Measurements from ENCODE around the gene SPACA6.
"Not testable (repeated sequence)": the region's sequence is repeated elsewhere in the genome, so short reads cannot be mapped to it uniquely, and the experiment has no call there.

The SPACA6 gene, protein sequence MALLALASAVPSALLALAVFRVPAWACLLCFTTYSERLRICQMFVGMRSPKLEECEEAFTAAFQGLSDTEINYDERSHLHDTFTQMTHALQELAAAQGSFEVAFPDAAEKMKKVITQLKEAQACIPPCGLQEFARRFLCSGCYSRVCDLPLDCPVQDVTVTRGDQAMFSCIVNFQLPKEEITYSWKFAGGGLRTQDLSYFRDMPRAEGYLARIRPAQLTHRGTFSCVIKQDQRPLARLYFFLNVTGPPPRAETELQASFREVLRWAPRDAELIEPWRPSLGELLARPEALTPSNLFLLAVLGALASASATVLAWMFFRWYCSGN

DNA sequence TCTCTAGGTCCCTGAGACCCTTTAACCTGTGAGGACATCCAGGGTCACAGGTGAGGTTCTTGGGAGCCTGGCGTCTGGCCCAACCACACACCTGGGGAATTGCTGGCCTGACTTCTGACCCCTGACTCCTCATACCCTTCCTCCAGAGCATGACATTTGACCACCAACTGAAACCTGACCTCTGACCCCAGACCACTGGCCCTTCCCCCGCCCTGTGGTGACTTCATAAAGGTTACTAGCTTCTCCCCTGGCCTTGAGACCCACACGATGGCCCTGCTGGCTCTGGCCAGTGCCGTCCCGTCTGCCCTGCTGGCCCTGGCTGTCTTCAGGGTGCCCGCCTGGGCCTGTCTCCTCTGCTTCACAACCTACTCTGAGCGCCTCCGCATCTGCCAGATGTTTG, at the start of gene SPACA6:
TSS of gene SPACA6 (plus strand) at position 71 of the 400 bp plus-strand sequence. CDS start at position 268, 197 bp downstream.
- DNase-seq = no peak

DNA sequence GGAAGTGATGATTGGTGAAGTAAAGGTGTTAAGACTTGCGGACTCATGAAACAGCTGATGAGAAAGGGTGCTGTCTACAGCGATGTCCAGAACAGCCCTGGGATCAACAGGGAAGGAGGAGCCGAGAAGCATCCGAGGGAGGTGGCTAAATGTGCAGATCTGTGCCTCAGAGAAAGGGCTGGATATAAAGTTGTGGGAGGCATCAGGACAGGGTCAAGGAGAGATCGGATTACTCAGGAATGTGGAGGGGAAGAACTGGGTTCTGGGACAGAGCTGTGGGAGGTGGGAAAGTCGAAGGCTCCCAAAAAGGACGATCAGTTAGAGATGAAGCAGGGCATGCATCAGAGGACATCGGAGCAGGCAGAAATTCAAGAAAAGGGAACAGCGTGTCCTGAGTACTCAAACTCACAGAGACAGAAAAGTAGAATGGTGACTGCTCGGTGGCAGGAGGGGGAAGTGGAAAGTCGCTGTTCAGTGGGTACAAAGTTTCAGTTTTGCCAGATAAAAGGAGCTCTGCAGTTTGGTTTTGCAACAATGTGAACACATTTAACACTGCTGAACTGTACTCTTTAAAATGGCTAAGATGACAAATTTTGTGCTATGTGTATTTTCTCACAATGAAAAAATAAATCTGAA, 48.4 kb upstream of the SPACA6 start:
- DNase-seq = no peak

DNA sequence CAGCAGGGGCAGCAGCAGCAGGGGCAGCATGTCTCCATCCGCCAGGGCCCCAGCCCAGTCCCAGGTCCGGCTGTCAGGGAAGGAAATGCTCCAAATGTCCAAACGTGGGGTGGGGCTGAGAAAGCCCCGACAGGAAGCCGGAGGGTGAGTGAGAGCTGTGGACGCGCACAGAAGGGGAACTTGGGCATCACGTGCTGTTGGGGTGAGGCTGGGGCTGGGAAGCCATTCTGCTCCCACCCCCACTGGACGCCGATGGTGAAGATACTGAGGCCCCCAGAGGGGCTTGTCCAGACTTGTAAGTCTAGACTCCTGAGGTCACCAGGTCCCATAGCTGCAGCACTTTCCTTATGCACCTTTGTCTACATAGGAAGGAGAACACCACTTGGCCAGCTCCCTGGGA, 46.4 kb upstream of the SPACA6 start, which contains the start of gene SIGLEC14:
TSS of gene SIGLEC14 (minus strand) at position 96 of the 400 bp plus-strand sequence. CDS start at position 30, 66 bp downstream.
- not testable (repeated sequence) for DNase-seq

DNA sequence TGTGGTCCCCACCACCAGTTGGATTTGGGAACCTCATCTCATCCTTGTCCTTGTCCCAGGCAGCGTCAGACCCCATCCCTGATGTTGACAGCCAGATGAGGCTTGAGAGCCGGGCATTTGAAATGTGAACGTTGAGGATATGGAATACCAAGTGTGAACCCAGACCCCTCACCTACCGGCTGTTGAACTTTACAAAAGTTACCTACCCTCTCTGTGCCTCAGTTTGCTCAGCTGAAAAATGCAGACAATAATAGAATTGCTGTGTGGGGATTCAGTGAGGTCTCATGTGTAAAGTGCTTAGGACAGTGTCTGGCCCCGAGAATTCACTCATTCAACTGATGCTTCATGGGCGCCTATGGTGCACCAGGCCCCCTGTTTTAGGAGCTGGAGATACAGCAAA, 45.8 kb upstream of the SPACA6 start:
- no peak for DNase-seq

DNA sequence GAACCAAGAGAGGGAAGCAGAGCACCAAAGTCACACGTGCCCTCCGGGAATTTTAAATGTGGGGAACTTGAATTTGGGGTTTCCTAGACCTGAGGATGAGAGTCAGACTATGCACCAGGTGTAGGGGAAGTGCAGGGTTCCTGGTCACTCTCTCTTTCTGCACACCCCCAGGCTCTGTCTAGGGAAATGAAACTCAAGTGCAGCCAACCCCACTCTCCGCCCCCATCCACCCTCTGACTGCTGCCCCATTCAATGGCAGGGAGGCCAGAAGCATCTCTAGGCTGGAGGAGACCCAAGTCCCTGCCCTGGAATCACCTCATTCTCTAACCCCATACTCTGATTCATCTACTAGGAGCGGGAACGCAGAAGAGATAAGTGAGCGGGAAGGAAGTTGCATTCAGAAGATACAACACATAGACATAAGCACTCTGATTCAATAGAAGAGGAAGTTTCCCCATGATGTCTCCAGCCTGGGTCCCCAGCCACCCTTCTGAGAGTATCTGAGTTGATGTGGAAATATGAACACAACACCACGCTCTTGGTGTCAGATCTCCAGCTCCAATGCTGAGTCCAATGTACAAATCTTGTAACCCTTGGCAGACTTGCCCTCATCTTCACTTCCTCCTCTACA, 41.8 kb upstream of the SPACA6 start:
- DNase-seq = peak; percentile 95

DNA sequence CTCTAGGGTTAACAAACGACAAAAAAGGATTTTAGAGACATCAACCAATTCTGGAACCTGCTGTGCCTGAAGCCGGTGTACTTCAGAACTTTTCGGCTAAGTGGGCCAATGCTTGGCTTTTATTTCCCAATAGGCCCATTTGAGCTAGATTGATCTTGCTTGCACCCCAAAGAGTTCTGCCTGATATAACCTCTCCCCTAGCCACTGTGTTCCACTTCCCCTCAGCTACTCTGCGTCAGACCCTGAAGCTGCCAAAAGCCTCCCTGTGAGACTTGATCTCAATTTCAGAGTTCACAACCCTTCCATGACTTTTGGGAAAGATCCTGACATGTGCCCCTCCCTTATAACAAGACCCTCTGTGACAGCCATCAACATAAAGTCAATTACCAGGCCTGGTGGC, 40.9 kb upstream of the SPACA6 start:
- peak; percentile 37 for DNase-seq

DNA sequence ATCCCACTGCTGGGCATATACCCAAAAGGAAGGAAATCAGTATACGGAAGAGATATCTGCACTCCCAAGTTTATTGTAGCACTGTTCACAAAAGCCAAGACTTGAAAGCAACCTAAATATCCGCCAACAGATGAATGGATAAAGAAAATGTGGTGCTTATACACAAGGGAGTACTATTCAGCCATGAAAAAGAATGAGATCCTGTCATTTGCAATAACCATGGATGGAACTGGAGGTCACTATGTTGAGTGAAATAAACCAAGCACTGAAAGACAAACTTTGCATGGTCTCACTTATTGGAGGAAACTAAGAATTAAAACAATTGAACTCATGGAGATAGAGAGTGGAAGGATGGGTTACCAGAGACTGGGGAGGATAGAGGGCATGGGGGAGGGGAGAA, 40.0 kb upstream of the SPACA6 start:
- DNase-seq = no peak

DNA sequence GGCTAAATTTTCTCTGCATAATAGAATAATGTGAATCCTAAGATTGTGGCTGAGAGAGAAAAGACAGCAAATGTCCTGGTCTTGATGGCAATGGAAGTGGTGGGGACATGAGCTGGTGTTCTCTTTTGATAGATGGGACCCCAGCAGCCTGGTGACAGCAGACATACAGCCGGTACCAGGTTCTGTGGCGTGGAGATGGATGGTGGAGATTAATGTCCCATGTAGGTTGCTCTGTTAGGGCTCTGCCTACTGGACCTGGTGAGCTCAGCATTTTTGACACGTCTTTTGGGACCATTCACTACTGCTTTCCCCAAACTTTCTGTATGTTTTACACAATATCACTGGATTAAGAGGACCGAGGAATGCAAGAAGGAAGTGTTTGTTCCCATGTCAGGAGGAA, 38.3 kb upstream of the SPACA6 start:
- no peak for DNase-seq

DNA sequence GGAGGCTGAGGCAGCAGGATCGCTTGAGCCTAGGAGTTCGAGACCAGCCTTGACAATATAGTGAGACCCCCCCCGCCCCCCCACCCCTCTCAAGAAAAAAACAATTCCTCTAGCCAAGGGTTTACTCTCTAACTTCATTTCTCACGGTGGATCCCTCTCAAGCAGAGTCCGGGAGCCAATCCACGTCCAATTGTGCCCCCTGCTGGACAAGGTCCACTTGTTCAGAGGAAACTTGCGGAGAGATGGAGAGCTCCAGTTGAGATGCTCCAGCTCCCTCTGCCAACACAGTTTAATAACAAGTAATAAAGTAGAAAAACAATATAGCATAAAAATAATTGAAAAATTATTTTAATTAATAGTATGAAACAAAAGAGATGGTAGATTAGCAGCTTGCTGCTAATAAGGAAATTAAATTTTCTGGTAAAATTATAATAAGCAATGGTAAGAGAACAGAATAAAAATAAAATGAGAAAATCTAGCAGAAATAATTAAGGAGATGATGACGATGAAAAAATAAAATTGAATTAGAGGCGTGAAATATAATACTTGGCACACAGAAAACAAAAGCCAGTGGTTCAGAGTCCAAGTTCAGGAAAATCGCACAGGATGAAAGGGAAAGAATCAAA, 32.0 kb upstream of the SPACA6 start:
- peak; percentile 93 for DNase-seq

DNA sequence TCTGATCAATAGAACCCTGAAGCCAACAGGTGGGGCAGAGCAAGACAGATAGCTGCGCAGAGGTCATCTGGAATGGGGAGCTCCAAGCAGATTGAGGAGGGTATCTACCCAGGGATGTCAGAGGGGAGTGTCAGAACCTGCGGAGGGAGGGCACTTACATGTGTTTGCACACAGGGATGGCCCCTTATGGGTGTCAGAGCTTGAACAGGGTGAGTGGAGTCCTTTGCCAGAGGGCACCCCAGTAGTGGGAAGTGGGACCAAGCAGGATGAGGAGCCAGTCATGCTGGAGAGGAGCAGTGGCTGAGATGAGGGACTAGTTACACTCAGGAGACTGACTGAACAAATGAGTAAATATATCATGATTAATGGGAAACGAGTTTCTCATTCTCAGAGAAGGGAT, 29.5 kb upstream of the SPACA6 start:
- no peak for DNase-seq

DNA sequence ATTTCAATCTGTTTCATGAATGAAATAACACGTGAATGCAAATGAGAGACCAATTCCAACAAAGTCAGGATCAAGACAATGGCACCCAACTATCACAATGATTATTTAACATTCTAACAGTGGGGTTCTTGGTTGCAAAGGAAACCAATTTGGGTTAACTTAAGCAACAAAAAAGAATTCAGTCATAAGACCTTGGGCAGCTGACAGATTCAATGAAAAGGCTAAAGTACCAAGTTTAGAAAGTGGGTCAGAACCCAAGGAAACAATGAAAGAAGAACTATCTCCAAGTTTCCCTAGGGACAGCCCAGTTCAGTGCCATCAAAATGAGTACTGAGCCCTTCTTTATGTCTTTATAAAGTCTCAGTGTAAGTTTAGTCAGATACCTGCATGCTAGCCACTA, 29.0 kb upstream of the SPACA6 start:
- DNase-seq = no peak

DNA sequence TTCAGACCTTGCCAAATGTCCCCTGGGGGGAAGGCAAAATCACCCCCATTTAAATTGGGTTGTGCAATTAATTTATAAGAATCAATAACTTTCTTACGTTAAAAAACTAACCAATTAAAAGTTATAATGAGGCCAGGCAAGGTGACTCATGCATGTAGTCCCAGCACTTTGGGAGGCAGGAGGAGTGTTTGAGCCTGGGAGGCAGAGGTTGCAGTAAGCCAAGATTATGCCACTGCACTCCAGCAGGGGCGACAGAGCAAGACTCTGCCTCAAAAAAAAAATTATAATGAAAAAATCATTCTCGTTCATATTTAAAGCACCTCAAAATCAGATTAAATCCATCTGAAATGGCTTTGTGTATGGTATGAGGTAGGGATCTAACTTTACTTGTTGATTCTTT, 28.1 kb upstream of the SPACA6 start:
- no peak for DNase-seq

DNA sequence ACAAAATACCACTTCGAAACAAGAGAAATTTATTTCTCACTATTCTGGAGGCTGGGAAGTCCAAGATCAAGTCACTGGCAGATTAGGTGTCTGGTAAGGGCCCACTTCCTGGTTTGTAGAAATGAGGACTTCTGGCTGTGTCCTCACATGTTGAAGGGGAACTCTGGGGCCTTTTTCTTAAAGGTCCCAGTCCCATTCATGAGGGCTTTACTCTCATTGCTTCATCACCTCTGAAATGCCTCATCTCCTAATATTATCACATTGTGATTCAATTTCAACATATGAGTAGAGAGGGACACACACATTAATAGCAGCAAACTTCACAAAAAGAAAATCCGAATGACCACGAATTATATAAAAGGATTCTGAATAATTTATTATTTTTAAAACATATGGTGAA, 24.9 kb upstream of the SPACA6 start:
- peak; percentile 96 for DNase-seq

DNA sequence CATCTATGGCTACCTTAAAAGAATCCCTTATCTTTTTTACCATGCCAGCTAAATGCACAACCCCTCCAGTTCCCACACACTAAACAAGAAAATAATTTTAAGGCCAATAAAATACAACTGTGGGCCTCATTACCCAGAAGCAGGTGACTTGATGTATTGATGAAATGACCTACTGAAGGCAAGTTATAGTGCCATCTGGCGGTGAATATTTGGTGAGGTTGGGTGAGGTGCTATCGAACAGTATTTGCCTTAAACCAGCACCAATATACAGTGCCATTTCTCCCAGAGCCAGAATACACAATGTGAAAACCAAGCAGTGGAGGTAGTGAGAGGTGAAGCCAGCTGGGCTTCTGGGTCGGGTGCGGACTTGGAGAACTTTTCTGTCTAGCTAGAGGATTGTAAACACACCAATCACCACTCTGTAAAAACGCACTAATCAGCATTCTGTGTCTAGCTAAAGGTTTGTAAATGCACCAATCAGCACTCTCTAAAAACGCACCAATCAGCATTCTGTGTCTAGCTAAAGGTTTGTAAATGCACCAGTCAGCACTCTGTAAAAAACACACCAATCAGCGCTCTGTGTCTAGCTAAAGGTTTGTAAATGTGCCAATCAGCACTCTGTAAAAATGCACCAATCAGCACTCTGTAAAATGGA, 17.1 kb upstream of the SPACA6 start:
- peak; percentile 66 for DNase-seq

DNA sequence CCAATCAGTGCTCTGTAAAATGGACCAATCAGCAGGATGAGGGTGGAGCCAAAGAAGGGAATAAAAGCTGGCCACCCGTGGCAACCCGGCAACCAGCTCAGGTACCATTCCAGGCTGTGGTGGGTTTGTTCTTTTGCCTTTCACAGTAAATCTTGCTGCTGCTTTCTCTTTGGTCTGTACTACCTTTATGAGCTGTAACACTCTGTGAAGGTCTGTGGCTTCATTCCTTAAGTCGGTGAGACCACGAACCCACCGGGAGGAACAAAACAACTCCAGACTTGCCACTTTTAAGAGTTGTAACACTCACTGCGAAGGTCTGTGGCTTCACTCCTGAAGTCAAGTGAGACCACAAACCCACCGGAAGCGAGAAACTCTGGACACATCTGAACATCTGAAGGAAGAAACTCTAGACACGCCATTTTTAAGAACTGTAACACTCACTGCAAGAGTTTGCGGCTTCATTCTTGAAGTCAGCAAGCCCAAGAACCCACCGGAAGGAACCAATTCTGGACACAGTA, 16.5 kb upstream of the SPACA6 start:
- DNase-seq = no peak

DNA sequence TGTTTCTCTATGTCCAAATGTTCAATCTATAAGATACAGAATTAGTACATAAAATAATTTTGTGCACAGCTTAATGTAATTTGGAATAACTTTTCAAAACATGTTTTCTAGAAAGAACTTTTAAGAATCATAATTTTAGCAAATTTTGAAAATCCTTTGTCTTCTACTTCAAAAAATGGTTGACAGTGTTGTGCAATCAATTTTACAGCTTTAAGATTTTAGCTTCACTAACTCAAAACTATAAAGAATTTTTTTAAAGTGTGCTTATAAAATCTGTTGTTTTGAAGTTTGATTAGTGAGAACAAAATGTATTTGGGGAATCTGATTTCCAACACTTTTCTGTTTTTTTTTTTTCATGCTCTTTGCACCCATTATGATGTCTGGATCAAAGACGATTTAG, 12.7 kb upstream of the SPACA6 start:
- DNase-seq = no peak

DNA sequence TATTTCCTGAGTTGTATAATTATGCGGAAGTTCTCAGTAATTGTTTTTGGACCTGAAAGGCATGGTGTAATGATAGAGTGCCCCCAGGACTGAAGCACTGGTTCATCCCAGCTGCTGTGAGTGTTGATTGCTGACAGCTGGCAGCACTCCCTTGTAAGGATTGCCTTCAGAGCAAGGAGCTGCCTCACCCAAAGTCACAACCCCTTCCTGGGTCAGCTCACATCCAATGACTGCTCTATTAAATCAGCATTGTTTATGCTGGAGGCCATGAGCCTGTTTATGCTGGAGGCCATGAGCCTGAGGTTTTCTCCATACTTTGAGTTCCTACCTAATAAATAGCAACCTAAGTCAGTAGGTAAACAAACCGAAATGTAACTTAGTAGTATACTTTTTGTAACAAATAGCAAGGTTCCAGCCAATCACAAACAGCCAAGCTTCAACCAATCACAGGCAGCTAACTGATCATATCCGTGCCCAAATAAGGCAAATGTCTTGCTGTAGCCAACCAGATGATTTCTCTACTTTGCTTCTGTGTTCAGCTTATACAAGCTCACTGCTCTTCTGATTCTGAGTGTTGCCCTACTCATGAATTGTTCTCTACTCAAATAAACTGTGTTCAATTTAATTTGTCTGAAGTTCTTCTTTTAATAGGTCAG, 11.7 kb upstream of the SPACA6 start:
- DNase-seq = no peak

DNA sequence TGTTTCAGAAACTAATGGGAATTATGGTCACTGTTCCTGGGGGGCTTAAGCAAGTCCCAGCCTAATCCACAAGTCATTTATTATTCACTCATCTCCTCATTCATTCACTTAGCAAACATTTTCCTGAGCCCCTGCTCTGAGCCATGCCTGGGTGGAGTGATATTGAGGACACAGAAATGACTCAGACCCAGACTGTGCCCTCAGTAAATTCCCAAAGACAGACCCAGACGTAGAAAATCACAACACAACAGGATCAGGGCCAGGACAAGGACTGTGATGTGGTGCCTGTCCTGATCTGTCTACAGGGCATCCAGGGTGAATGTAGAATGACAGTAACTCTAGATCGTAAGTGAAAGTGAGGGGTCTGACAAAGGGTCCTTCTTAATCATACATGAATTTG, 7.0 kb upstream of the SPACA6 start:
- DNase-seq = no peak

DNA sequence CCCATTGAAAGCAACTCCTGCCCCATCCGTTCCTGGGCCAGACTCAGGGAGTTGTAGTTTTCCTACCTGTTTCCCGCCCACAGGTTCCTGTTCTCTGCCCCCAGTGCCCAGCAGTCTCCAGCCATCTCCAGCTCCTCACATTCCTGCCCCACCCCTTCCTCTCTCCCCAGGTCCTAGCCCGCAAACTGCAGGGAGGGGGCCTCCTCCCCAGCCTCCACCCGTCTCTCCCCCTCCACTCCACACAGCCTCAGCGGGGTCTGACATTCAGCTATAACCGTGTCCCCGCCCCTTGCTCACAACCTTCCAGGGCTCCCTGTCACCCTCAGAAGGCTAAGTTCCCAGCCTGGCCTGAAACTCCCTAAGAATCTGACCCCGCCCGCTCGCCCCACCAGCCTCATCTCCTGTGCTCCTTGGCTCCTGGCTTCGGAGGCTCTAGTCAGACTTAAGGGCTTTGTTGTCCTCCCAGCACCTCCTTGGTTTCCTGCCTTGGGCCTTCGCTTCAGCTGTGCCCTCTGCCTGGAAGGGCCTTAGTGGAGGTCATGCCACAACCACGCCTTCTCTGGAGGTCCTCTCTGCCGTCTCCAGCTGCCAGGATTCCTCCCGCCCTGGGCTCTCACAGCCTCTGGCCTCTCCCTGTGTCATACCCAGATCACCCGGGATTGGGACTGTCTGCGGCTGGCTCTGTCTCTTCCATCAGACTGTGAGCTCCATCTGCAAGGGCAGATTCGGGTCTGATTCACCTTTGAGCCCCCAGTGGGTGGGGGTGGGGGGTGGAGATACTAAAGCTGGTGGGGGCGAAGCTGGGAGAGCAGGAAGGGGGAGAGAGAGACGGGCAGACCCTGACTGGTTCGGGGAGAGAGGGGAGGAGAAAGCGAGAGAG, 5.1 kb upstream of the SPACA6 start:
- DNase-seq = peak; percentile 16

DNA sequence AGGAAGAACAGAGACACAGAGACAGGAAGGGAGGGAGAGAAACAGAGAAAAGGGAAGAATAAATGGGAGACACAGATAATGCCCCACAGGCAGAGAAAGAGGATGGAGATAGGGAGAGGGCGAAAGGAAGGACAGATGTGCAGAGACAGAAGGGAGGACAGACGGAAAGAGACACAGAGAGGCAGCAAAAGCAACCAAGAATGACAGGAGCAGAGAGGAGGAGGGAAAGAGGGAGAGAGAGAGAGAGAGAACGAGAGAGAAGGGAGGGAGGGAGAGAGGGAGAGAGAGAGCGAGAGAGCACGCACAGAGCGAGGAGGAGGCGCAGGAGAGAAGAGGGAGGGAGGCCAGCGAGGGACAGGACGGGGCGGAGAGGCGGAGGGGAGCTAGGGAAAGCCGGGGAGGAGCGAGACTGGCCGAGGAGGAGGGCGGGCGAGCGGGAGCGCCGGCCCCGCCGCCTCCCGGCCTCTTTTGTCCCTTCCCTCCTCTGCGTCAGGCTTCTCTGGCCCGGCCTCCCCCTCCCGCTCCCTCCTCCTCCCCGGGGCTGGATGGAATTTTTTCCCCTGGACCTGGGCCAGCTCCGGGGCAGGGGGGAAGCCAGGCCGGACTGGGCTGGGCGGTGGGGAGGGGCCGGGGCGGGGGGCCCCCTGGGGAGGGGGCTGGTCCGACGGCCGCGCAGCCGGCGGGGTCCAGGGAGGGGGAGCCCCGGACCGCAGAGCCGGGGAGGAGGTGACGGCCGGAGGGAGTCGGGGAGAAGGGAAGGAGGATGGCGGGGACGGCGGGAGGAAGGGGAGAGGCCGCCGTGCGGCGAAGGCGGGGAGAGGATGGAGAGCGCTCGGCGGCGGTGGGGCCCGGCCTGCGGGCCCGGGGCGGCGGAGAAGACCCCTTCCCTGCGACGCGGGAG, 4.2 kb upstream of the SPACA6 start:
- peak; percentile 83 for DNase-seq
